Stimulated activated naive B cell treated with anti-CD40 and anti-IgM and Interleukin-4, amounts not matched to agents 10 μg/mL and 1 μg/mL and 100 μg/mL, for 72 hours (primary cell): ENCODE measurements around the gene SEPTIN12.

Source experiments
- ATAC-seq, 2 donors: fragments of 150-1000 bp; cut with Tn5 transposase; replicated peaks; 2 replicates each; pipeline ENCODE4 v1.10.0; 2021; ENCODE audit warnings: moderate library complexity in 1 of 2
- DNase-seq: peaks from one replicate; pipeline ENCODE4 v3.0.0; 2021
- H3K27ac Mint-ChIP-seq: one replicate; pipeline ENCODE4 v1.8.0; 2022; ENCODE audit warnings: mild to moderate bottlenecking, mixed read lengths
- H3K27me3 Mint-ChIP-seq, 2 donors: one replicate each; pipeline ENCODE4 v1.8.0; 2022; ENCODE audit warnings: mixed read lengths in 2 of 2
- H3K36me3 Mint-ChIP-seq, 2 donors: one replicate each; pipeline ENCODE4 v1.8.0; 2022; ENCODE audit warnings: mixed read lengths in 2 of 2, mild to moderate bottlenecking in 1 of 2
- H3K4me1 Mint-ChIP-seq, 2 donors: one replicate each; pipeline ENCODE4 v1.8.0; 2022; ENCODE audit warnings: mixed read lengths in 2 of 2, mild to moderate bottlenecking in 1 of 2
- H3K4me3 Mint-ChIP-seq, 2 donors: one replicate each; pipeline ENCODE4 v1.8.0; 2022; ENCODE audit warnings: mild to moderate bottlenecking in 2 of 2, mixed read lengths in 2 of 2, moderate library complexity in 1 of 2
- H3K9me3 Mint-ChIP-seq, 2 donors: one replicate each; pipeline ENCODE4 v1.8.0; 2022; ENCODE audit warnings: mixed read lengths in 2 of 2, mild to moderate bottlenecking in 1 of 2

Gene SEPTIN12

GRCh38 chr16:4765511-4766474 is 22.4 kb downstream of the SEPTIN12 start:
- Mint-ChIP-seq H3K27ac (peak overlapping the region; percentile 88), H3K4me1 (peaks cover 28 to 35% of the 10 kb centered on the region in 2 donors), H3K36me3 (peaks cover 13 to 25% of the 10 kb centered on the region in 2 donors), H3K9me3 (no peaks in the 10 kb centered on the region), H3K27me3 (no peaks in the 10 kb centered on the region), H3K4me3 (peak overlapping the region; percentile 78 to 88)
- ATAC-seq, result no peak
- DNase-seq, result no peak

DNA sequence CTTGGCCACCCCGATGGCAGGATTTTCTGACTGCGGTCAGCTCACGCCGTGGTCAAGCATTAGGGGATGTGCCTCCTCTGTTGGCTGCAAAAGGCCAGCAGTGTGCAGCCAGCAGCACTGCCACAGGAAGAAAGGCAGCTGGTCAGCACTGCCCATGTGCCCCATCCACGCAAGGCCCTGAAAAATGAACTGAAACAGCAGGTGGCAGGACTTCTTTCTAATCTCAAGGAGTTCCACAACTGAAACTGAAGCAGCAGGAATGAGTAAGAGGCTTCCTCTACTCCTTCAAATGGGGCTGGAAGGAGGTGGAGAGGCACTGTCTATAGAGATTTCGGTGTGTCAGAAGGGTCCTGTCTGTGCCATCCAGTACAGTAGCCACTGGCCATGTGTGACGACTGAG is 24.4 kb downstream of the SEPTIN12 start:
- no peak for ATAC-seq
- no peak overlapping the region for H3K27ac Mint-ChIP-seq
- H3K36me3 Mint-ChIP-seq, result peaks cover 25 to 38% of the 10 kb centered on the region in 2 donors
- H3K4me1 Mint-ChIP-seq, result peaks cover 26 to 35% of the 10 kb centered on the region in 2 donors
- no peak overlapping the region for H3K4me3 Mint-ChIP-seq
- H3K9me3 Mint-ChIP-seq, result no peaks in the 10 kb centered on the region
- no peaks in the 10 kb centered on the region for H3K27me3 Mint-ChIP-seq
- no peak for DNase-seq

GRCh38 chr16:4762205-4762604 is 25.9 kb downstream of the SEPTIN12 start:
- no peaks in the 10 kb centered on the region for H3K9me3 Mint-ChIP-seq
- no peak overlapping the region for H3K27ac Mint-ChIP-seq
- H3K36me3 Mint-ChIP-seq, result peaks cover 30 to 44% of the 10 kb centered on the region in 2 donors
- no peak for DNase-seq
- ATAC-seq, result no peak
- no peak overlapping the region for H3K4me3 Mint-ChIP-seq
- no peaks in the 10 kb centered on the region for H3K27me3 Mint-ChIP-seq
- peaks cover 15 to 21% of the 10 kb centered on the region in 2 donors for H3K4me1 Mint-ChIP-seq

DNA sequence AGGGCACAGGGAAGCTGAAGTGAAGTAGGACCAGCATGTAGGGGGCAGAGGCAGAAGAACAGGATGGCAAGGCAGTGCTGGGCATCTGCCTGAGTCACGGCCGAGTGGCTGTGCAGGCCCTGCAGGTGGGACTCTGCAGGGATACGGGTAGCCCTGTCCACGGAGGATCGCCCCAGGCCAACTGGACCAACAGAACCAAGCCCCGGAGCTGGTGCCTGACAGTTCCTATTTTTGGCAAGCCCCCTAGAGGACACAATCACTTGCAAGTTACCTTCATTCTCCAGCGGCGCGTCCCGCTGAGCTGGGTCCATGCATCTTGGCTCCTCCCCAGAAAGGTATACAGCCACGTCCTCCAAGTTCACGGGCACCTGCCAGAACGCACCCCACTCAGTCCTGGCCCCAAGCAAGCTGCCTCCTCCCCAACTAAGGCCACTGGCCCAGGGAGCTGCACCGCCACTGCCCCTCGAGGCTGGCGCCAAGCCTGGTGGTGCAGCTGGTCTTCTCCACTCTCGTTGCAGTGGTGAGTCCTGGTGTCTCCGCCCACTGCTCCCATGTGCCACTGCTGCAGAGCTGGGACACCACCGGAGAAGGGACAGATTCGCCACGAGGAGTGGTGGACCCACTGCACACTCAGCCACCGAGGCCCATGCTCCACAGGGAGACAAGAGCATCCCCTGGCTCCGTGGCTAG is 27.8 kb downstream of the SEPTIN12 start:
- DNase-seq (no peak), ATAC-seq (no peak)
- Mint-ChIP-seq H3K27me3 (no peaks in the 10 kb centered on the region), H3K27ac (no peak overlapping the region), H3K9me3 (peaks cover 3% of the 10 kb centered on the region in 2 donors), H3K4me3 (no peak overlapping the region), H3K36me3 (peaks cover 43 to 56% of the 10 kb centered on the region in 2 donors), H3K4me1 (peaks cover 4 to 7% of the 10 kb centered on the region in 2 donors)

DNA sequence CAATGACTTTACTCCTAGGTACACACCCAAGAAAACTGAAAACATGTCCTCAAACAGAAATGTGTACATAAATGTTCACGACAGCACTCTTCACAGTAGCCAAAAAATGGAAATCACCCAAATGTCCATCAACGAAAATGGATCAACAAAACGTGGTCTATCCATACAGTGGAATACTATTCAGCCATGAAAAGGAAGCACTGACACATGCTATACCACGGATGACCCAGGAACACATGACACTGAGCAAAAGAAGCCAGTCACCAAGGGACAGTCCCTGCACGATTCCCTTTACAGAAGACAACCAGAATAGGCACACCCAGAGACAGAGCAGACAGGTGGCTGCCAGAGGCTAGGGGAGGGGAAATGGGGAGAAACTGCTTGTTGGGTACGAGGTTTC is 32.5 kb downstream of the SEPTIN12 start:
- Mint-ChIP-seq H3K27ac (no peak overlapping the region), H3K36me3 (peaks cover 48 to 54% of the 10 kb centered on the region in 2 donors), H3K9me3 (peaks cover 3% of the 10 kb centered on the region in 2 donors), H3K27me3 (no peaks in the 10 kb centered on the region), H3K4me3 (no peak overlapping the region), H3K4me1 (peaks cover 0 to under 1% of the 10 kb centered on the region in 2 donors)
- no peak for DNase-seq
- no peak for ATAC-seq

GRCh38 chr16:4754865-4755264 is 33.3 kb downstream of the SEPTIN12 start:
- Mint-ChIP-seq H3K27me3 (no peaks in the 10 kb centered on the region), H3K4me1 (no peaks in the 10 kb centered on the region), H3K4me3 (no peak overlapping the region), H3K36me3 (peaks cover 42 to 48% of the 10 kb centered on the region in 2 donors), H3K27ac (no peak overlapping the region), H3K9me3 (peaks cover 3% of the 10 kb centered on the region in 2 donors)
- DNase-seq (no peak), ATAC-seq (no peak)

- Mint-ChIP-seq H3K27me3 (no peaks in the 10 kb centered on the region), H3K27ac (no peak overlapping the region), H3K9me3 (peaks cover 3% of the 10 kb centered on the region in 2 donors), H3K36me3 (peaks cover 36 to 40% of the 10 kb centered on the region in 2 donors), H3K4me1 (peaks cover 0 to 11% of the 10 kb centered on the region in 2 donors), H3K4me3 (no peak overlapping the region)
- ATAC-seq (no peak), DNase-seq (no peak)
Measured at GRCh38 chr16:4753227-4753626, 34.9 kb downstream of the SEPTIN12 start.

GRCh38 chr16:4752351-4753100 is 35.6 kb downstream of the SEPTIN12 start:
- Mint-ChIP-seq H3K36me3 (peaks cover 36 to 40% of the 10 kb centered on the region in 2 donors), H3K27ac (no peak overlapping the region)

DNA sequence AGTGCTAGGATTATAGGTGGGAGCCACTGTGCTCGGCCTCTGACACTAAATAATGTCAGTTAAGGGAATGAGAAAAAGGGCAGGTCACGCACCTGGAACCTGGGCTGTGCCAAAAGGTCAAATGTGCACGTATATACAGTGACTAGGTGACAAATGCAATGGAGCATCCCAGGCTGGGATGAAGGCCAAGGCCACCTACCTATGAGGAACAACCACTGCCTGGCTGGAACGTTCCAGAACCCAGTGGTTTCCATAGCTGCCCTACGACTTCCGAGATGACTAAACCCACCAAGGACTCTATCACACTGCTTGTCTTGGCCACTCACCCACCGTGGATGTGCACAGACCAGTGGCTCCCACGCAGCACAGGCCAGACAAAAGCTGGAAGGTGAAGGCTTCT is 37.2 kb downstream of the SEPTIN12 start:
- DNase-seq, result no peak
- H3K36me3 Mint-ChIP-seq, result peaks cover 31 to 34% of the 10 kb centered on the region in 2 donors
- H3K27ac Mint-ChIP-seq, result no peak overlapping the region
- peaks cover 9 to 28% of the 10 kb centered on the region in 2 donors for H3K4me1 Mint-ChIP-seq
- ATAC-seq, result no peak
- peaks cover 3% of the 10 kb centered on the region in 2 donors for H3K9me3 Mint-ChIP-seq
- H3K4me3 Mint-ChIP-seq, result no peak overlapping the region
- H3K27me3 Mint-ChIP-seq, result no peaks in the 10 kb centered on the region

More at GRCh38 chr16:4752351-4753100, 35.6 kb downstream of the SEPTIN12 start:
- peaks cover 3% of the 10 kb centered on the region in 2 donors for H3K9me3 Mint-ChIP-seq
- peaks cover 2 to 18% of the 10 kb centered on the region in 2 donors for H3K4me1 Mint-ChIP-seq
- no peak for ATAC-seq
- no peak for DNase-seq
- H3K4me3 Mint-ChIP-seq, result no peak overlapping the region
- no peaks in the 10 kb centered on the region for H3K27me3 Mint-ChIP-seq

DNA sequence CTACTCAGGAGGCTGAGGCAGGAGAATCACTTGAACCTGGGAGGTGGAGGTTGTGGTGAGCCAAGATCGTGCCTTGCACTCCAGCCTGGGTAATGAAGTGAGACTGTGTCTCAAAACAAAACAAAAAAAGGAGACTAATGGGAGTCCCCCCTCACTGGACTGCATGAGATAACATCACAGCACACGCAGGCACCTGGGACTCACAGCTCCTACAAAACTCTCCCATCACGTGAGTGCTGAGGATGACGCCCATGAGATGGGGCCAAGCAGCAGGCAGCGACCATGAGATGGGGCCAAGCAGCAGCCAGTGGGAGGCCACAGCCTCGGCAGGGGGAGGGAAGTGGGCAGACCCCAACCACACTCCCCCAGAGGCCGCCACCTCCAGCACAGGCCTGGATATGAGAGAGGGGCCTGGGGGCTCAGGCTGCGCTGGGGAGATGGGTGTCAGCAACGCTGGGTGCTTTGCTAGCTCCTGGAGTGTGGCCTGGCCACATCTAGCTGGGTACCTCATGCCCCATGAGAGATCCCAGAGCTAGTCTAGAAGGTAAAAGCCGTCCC is 38.4 kb downstream of the SEPTIN12 start:
- peak overlapping the region; percentile 47 for H3K27ac Mint-ChIP-seq
- H3K27me3 Mint-ChIP-seq, result no peaks in the 10 kb centered on the region
- ATAC-seq, result peak in 1 of 2 donors; percentile 39
- H3K36me3 Mint-ChIP-seq, result peaks cover 21 to 23% of the 10 kb centered on the region in 2 donors
- no peaks in the 10 kb centered on the region for H3K9me3 Mint-ChIP-seq
- DNase-seq, result no peak
- H3K4me1 Mint-ChIP-seq, result peaks cover 9 to 28% of the 10 kb centered on the region in 2 donors
- H3K4me3 Mint-ChIP-seq, result no peak overlapping the region

- ATAC-seq (no peak), DNase-seq (no peak)
- Mint-ChIP-seq H3K27me3 (no peaks in the 10 kb centered on the region), H3K4me3 (no peak overlapping the region), H3K36me3 (peaks cover 18 to 20% of the 10 kb centered on the region in 2 donors), H3K27ac (peak overlapping the region; percentile 65), H3K4me1 (peaks cover 9 to 28% of the 10 kb centered on the region in 2 donors), H3K9me3 (no peaks in the 10 kb centered on the region)
Measured at GRCh38 chr16:4748682-4749411, 39.3 kb downstream of the SEPTIN12 start.

GRCh38 chr16:4747906-4748681 is 40.1 kb downstream of the SEPTIN12 start:
- H3K4me1 Mint-ChIP-seq, result peaks cover 13 to 33% of the 10 kb centered on the region in 2 donors
- no peak for DNase-seq
- peak; percentile 49 to 67 for ATAC-seq

More at GRCh38 chr16:4747906-4748681, 40.1 kb downstream of the SEPTIN12 start:
- H3K27ac Mint-ChIP-seq, result peak overlapping the region; percentile 7
- peaks cover 0 to 4% of the 10 kb centered on the region in 2 donors for H3K27me3 Mint-ChIP-seq
- H3K9me3 Mint-ChIP-seq, result no peaks in the 10 kb centered on the region
- H3K4me3 Mint-ChIP-seq, result peak overlapping the region in 1 of 2 donors; percentile 60
- H3K36me3 Mint-ChIP-seq, result peaks cover 13 to 15% of the 10 kb centered on the region in 2 donors
